H1 (cell line): ENCODE measurements around the gene MAGI2. TPM values are rescaled to one million over a fixed set of nuclear protein-coding genes. Genes with fewer than 3 reads are reported as not detected.
A peak's percentile ranks its signal among the peaks of the same experiment; 100 is the strongest.

Experiments used
- CTCF ChIA-PET: fragments of 300-600 bp; sonication (Branson Sonifier 250); formaldehyde crosslinking; loops from one replicate; lab custom pipeline; 2021; ENCODE audit not compliant: partially characterized antibody; lab: Charles Lee
- POLR2A ChIA-PET: fragments of 300-600 bp; sonication (Branson Sonifier 250); formaldehyde crosslinking; loops from one replicate; lab custom pipeline; 2021; ENCODE audit warnings: inconsistent platforms; ENCODE audit not compliant: partially characterized antibody; lab: Charles Lee
- DNase-seq, 2 experiments: peaks; one replicate each; pipeline versions ENCODE4 v3.0.0 to v3.0.0-alpha.2; 2010 to 2022; ENCODE audit warnings: low spot score in 2 of 2, low read depth in 1 of 2, mixed read lengths in 1 of 2
- FAIRE-seq: peaks from 2 replicates; lab custom pipeline; 2011; peaks lifted over from hg19 to GRCh38; lab: Jason Lieb, UNC
- H2AFZ ChIP-seq: 2 replicates; pipeline ENCODE4 v1.8.1; 2012; ENCODE audit warnings: low read length, inconsistent platforms
- H2AK5ac ChIP-seq: 2 replicates; pipeline ENCODE4 v1.6.1; 2013; ENCODE audit warnings: low read depth, low read length
- H2BK120ac ChIP-seq: replicated peaks from 2 replicates; pipeline ENCODE3; 2013; ENCODE audit warnings: low read depth, low read length, inconsistent platforms
- H2BK12ac ChIP-seq: 2 replicates; pipeline ENCODE4 v1.6.1; 2013; ENCODE audit warnings: low read depth, low read length
- H2BK15ac ChIP-seq: 2 replicates; pipeline ENCODE4 v1.6.1; 2013; ENCODE audit warnings: low read length
- H2BK20ac ChIP-seq: 2 replicates; pipeline ENCODE4 v1.6.1; 2013; ENCODE audit warnings: low read length
- H2BK5ac ChIP-seq: 2 replicates; pipeline ENCODE4 v1.6.1; 2013; ENCODE audit warnings: low read depth, low read length
- H3K14ac ChIP-seq: 2 replicates; pipeline ENCODE4 v1.6.1; 2013; ENCODE audit warnings: inconsistent platforms; ENCODE audit not compliant: insufficient read length
- H3K18ac ChIP-seq: 2 replicates; pipeline ENCODE4 v1.6.1; 2013; ENCODE audit warnings: low read length; ENCODE audit errors: extremely low read depth
- H3K23ac ChIP-seq: 2 replicates; pipeline ENCODE4 v1.6.1; 2013; ENCODE audit warnings: inconsistent platforms; ENCODE audit not compliant: insufficient read length
- H3K23me2 ChIP-seq: 2 replicates; pipeline ENCODE4 v1.6.1; 2013; ENCODE audit warnings: low read depth, low read length
- H3K27ac ChIP-seq: 2 replicates; pipeline ENCODE4 v1.6.1; 2011; ENCODE audit warnings: low read depth, low read length, inconsistent platforms
- H3K27me3 ChIP-seq, 4 experiments: replicated peaks in 1 of 4; 1 replicate in 1 of 4; 2 replicates in 3 of 4; pipeline versions ENCODE4 v1.6.1 to v1.8.1; 2011 to 2013; ENCODE audit warnings: low read length in 3 of 4, mild to moderate bottlenecking in 3 of 4, inconsistent platforms in 2 of 4, mixed read lengths in 2 of 4, moderate library complexity in 1 of 4; ENCODE audit not compliant: control insufficient read depth in 3 of 4, insufficient read depth in 3 of 4; ENCODE audit errors: extremely low read depth in 1 of 4
- H3K36me3 ChIP-seq, 4 experiments: 2 replicates each; pipeline versions ENCODE4 v1.6.1 to v1.8.1; 2011 to 2013; ENCODE audit warnings: mild to moderate bottlenecking in 4 of 4, low read length in 3 of 4, moderate library complexity in 2 of 4, control low read depth in 1 of 4, inconsistent platforms in 1 of 4; ENCODE audit not compliant: insufficient read depth in 4 of 4, control insufficient read depth in 2 of 4
- H3K4ac ChIP-seq: replicated peaks from 2 replicates; pipeline ENCODE3; 2013; ENCODE audit warnings: low read length, low read depth, mixed read lengths, inconsistent platforms; ENCODE audit not compliant: insufficient read length
- H3K4me1 ChIP-seq, 4 experiments: replicated peaks in 1 of 4; 1 replicate in 1 of 4; 2 replicates in 3 of 4; pipeline versions ENCODE4 v1.6.1 to v1.8.1; 2011 to 2013; ENCODE audit warnings: low read length in 3 of 4, inconsistent platforms in 2 of 4, mixed read lengths in 1 of 4; ENCODE audit not compliant: insufficient read depth in 4 of 4, control insufficient read depth in 3 of 4
- H3K4me2 ChIP-seq, 2 experiments: 2 replicates each; pipeline versions ENCODE4 v1.6.1 to v1.8.1; 2011 to 2013; ENCODE audit warnings: low read depth in 2 of 2, low read length in 2 of 2, control low read depth in 1 of 2, inconsistent platforms in 1 of 2, mild to moderate bottlenecking in 1 of 2; ENCODE audit not compliant: insufficient read depth in 1 of 2
- H3K4me3 ChIP-seq, 4 experiments: fragments of 200-600, 300-600 bp in 1 of 4; sonication (generic), shearing (Covaris generic), sonication (Bioruptor Twin) in 1 of 4; 2 replicates each; pipeline versions ENCODE4 v1.5.1 to v1.8.1; 2011 to 2016; ENCODE audit warnings: low read length in 4 of 4, low read depth in 3 of 4, control low read depth in 2 of 4, inconsistent platforms in 2 of 4, mild to moderate bottlenecking in 2 of 4, mixed read lengths in 1 of 4, moderate library complexity in 1 of 4; ENCODE audit not compliant: insufficient read depth in 2 of 4; ENCODE audit errors: extremely low read depth in 1 of 4
- H3K56ac ChIP-seq: replicated peaks from 2 replicates; pipeline ENCODE3; 2013; ENCODE audit warnings: low read depth, mild to moderate bottlenecking, mixed read lengths, low read length, inconsistent platforms; ENCODE audit not compliant: insufficient read length
- H3K79me1 ChIP-seq: 2 replicates; pipeline ENCODE4 v1.6.1; 2013; ENCODE audit warnings: low read depth, low read length, control low read depth
- H3K79me2 ChIP-seq, 2 experiments: 2 replicates each; pipeline versions ENCODE4 v1.6.1 to v1.8.1; 2012 to 2013; ENCODE audit warnings: low read length in 2 of 2, mild to moderate bottlenecking in 2 of 2, inconsistent platforms in 1 of 2; ENCODE audit not compliant: insufficient read depth in 2 of 2, control insufficient read depth in 1 of 2
- H3K9ac ChIP-seq, 4 experiments: replicated peaks in 1 of 4; 1 replicate in 1 of 4; 2 replicates in 3 of 4; pipeline versions ENCODE4 v1.6.1 to v1.8.1; 2011 to 2013; ENCODE audit warnings: low read depth in 3 of 4, low read length in 3 of 4, control low read depth in 2 of 4, mild to moderate bottlenecking in 2 of 4, moderate library complexity in 2 of 4, inconsistent platforms in 1 of 4; ENCODE audit errors: extremely low read depth in 1 of 4
- H3K9me3 ChIP-seq, 2 experiments: 2 replicates each; pipeline versions ENCODE4 v1.6.1 to v1.8.1; 2012 to 2013; ENCODE audit warnings: mild to moderate bottlenecking in 2 of 2, moderate library complexity in 2 of 2, control low read depth in 1 of 2, inconsistent platforms in 1 of 2, low read depth in 1 of 2, low read length in 1 of 2, mixed read lengths in 1 of 2; ENCODE audit not compliant: insufficient read depth in 2 of 2
- H4K20me1 ChIP-seq, 2 experiments: replicated peaks in 1 of 2; 2 replicates each; pipeline versions ENCODE3 to v1.8.1; 2011 to 2013; ENCODE audit warnings: inconsistent platforms in 2 of 2, low read length in 2 of 2, mild to moderate bottlenecking in 1 of 2; ENCODE audit not compliant: insufficient read depth in 2 of 2, control insufficient read depth in 1 of 2
- H4K5ac ChIP-seq: 2 replicates; pipeline ENCODE4 v1.6.1; 2013; ENCODE audit warnings: low read length, low read depth, mixed read lengths, inconsistent platforms; ENCODE audit not compliant: insufficient read length
- H4K8ac ChIP-seq: 2 replicates; pipeline ENCODE4 v1.8.0; 2013; ENCODE audit warnings: mild to moderate bottlenecking, moderate library complexity, low read length, inconsistent platforms; ENCODE audit not compliant: insufficient read depth; ENCODE audit errors: extremely low read depth
- H4K91ac ChIP-seq: replicated peaks from 2 replicates; pipeline ENCODE3; 2013; ENCODE audit warnings: low read length, mixed read lengths, inconsistent platforms; ENCODE audit not compliant: insufficient read length
- CTCF ChIP-seq, 3 experiments: IDR thresholded peaks; 1 replicate in 2 of 3; 2 replicates in 1 of 3; pipeline versions ENCODE4 v1.5.1 to v1.6.1; 2011; ENCODE audit warnings: low read length in 3 of 3, mild to moderate bottlenecking in 3 of 3, inconsistent platforms in 2 of 3, low read depth in 1 of 3, moderate library complexity in 1 of 3; ENCODE audit not compliant: insufficient read depth in 1 of 3; ENCODE audit errors: control extremely low read depth in 1 of 3
- HDAC2 ChIP-seq, 2 experiments: fragments of 300-600 bp in 1 of 2; sonication (generic) in 1 of 2; IDR thresholded peaks; 2 replicates each; pipeline ENCODE4 v1.6.1; 2011 to 2012; ENCODE audit warnings: low read depth in 2 of 2, low read length in 2 of 2, mild to moderate bottlenecking in 2 of 2, moderate library complexity in 2 of 2, borderline replicate concordance in 1 of 2, inconsistent platforms in 1 of 2
- KDM4A ChIP-seq: IDR thresholded peaks from one replicate; pipeline ENCODE4 v1.7.1; 2012; ENCODE audit warnings: low read depth, mild to moderate bottlenecking, moderate library complexity, low read length, inconsistent platforms; ENCODE audit not compliant: severe bottlenecking
- POLR2AphosphoS5 ChIP-seq: IDR thresholded peaks from 2 replicates; pipeline ENCODE4 v1.6.1; 2011; ENCODE audit warnings: low read depth, low read length
- RAD21 ChIP-seq, 2 experiments: IDR thresholded peaks in 1 of 2; conservative IDR thresholded peaks in 1 of 2; 2 replicates each; pipeline ENCODE4 v1.6.1; 2011; ENCODE audit warnings: low read depth in 2 of 2, low read length in 2 of 2, improper control_type of control experiment in 1 of 2, inconsistent platforms in 1 of 2, mild to moderate bottlenecking in 1 of 2, moderate library complexity in 1 of 2
- RBBP5 ChIP-seq: IDR thresholded peaks from 2 replicates; pipeline ENCODE4 v1.7.1; 2012; ENCODE audit warnings: low read depth, mild to moderate bottlenecking, inconsistent platforms, low read length, moderate library complexity, borderline replicate concordance
- ZNF274 ChIP-seq: IDR thresholded peaks from 2 replicates; pipeline ENCODE4 v1.7.0; 2012; ENCODE audit warnings: low read length, borderline replicate concordance; ENCODE audit errors: extremely low read depth
- WGBS, 2 experiments: shearing (Covaris generic) in 1 of 2; methylation state at CpG; one replicate each; pipeline versions ENCODE4 v1.1.6 to v1.1.7; 2013 to 2015; ENCODE audit warnings: low lambda C conversion rate in 2 of 2, mixed read lengths in 2 of 2, inconsistent platforms in 1 of 2, low coverage in 1 of 2, missing lambda C conversion rate in 1 of 2; ENCODE audit not compliant: insufficient replicate concordance in 2 of 2, insufficient coverage in 1 of 2, insufficient read length in 1 of 2; ENCODE audit errors: extremely low coverage in 1 of 2, missing lambda C conversion rate in 1 of 2; 5-methylcytosine and 5-hydroxymethylcytosine counted together
- polyA plus RNA-seq, 7 experiments: library from polyadenylated mRNA; depleted of rRNA in 3 of 7; stranded (reverse) in 5 of 7; unstranded in 2 of 7; fragments of >200 nt in 5 of 7; fragments of 200-250 nt in 2 of 7; gene quantifications; 1 replicate in 5 of 7; 2 replicates in 1 of 7; 4 replicates in 1 of 7; pipeline versions ENCODE4 v1.2.1 to v1.2.3, GENCODE V29; 2011 to 2013; ENCODE audit warnings: missing spikeins in 2 of 7, mixed read lengths in 2 of 7
- total RNA-seq: library from RNA; stranded (reverse); fragmentation: NEBNext Ultra II Directional; extraction: Animal tissue kit (Norgen Biotek cat#: 25700); gene quantifications from 2 replicates; pipeline ENCODE4 v1.2.1, GENCODE V29; 2021

MAGI2 gene
- total and polyA plus RNA-seq, 2 of the 8 experiments (the other 6 are each of a cell fraction or from before 2014, with no cell fraction given): 6.0 to 27.3 TPM

DNA sequence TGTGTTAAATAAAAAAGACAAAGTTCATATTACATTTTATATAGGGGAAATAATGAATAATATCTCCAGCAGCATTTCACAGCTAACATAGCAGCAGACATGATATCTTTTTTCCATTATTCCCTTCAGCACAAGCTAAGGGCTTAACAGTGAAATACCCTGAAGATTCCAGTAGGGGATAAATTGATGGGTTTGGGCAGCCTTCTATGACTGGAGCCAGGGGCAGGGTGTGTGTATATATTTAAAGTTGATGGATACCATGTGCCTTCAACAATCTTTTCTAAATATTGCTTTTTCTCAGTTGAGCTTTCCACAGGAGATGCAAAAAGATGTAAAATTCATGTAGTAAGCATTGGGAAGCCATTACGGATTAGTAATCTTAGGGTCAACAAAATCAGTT, 151.2 kb downstream of the MAGI2 start:
- Histone ChIP-seq H2AK5ac (no peak overlapping the region), H3K14ac (no peak overlapping the region), H4K91ac (no peak overlapping the region), H3K9me3 (no peaks in the 10 kb centered on the region), H2BK5ac (no peak overlapping the region), H3K9ac (no peak overlapping the region), H3K36me3 (no peaks in the 10 kb centered on the region), H3K4ac (no peak overlapping the region), H2BK20ac (no peak overlapping the region), H3K27me3 (no peaks in the 10 kb centered on the region), H3K4me1 (no peaks in the 10 kb centered on the region), H2BK15ac (no peak overlapping the region), H2BK12ac (no peak overlapping the region), H3K79me1 (no peaks in the 10 kb centered on the region), H3K27ac (no peak overlapping the region), H3K79me2 (no peaks in the 10 kb centered on the region), H2AFZ (no peak overlapping the region), H3K4me2 (no peak overlapping the region), H3K18ac (no peak overlapping the region), H4K8ac (no peak overlapping the region), H3K23me2 (no peaks in the 10 kb centered on the region; the same call in 1 of the 2 replicates), H3K23ac (no peak overlapping the region), H4K5ac (no peak overlapping the region), H3K56ac (no peak overlapping the region)
- CTCF ChIA-PET: interaction anchor here (0.6 to 2.1 kb wide), 12 partner anchors 9 to 439 kb away, joined by 3 to 7 read pairs (median 3); partner anchors contain the start of gene MAGI2
- POLR2A ChIA-PET: no interaction called here
- no peak for DNase-seq
- no peak for FAIRE-seq
- TF ChIP-seq RAD21 (IDR thresholded peaks at IDR 0.05 in 1 of 2, conservative IDR thresholded peaks at IDR 0.05 in 1 of 2; ENCODE audit: low read depth in 2 of 2, low read length in 2 of 2): peak in 1 of 2 experiments; percentile 9; a peak in 1 of 4 replicates
- no peak for TF ChIP-seq POLR2AphosphoS5
- TF ChIP-seq RBBP5: no peak
- no peak for TF ChIP-seq ZNF274
- TF ChIP-seq HDAC2 (IDR thresholded peaks at IDR 0.05; ENCODE audit: borderline replicate concordance in 1 of 2, low read depth in 2 of 2, low read length in 2 of 2): no peak
- no peak for TF ChIP-seq KDM4A
- TF ChIP-seq CTCF (IDR thresholded peaks at IDR 0.05; ENCODE audit: control extremely low read depth in 1 of 3, insufficient read depth in 1 of 3, low read depth in 1 of 3, low read length in 3 of 3): peak in 2 of 3 experiments; percentile 2 to 10; a peak in 1 of 4 replicates
- TF ChIP-seq, all 59 proteins: peak for 2
- no peak overlapping the region for H3K4me3 ChIP-seq
- H4K20me1 ChIP-seq: no peaks in the 10 kb centered on the region
- WGBS, 2 experiments: 87% methylated on average over 1 of the region's 1 CpG; no CpG with 5 or more reads in 1 of the 2 experiments
- no peak overlapping the region for H2BK120ac ChIP-seq
